ENCODE data around the gene DIS3L2. TPM values are rescaled to one million over a fixed set of nuclear protein-coding genes. Genes with fewer than 3 reads are reported as not detected.

DIS3L2 gene
- total RNA-seq, 1 experiment from 2014 or later, result 28.5 TPM

DNA sequence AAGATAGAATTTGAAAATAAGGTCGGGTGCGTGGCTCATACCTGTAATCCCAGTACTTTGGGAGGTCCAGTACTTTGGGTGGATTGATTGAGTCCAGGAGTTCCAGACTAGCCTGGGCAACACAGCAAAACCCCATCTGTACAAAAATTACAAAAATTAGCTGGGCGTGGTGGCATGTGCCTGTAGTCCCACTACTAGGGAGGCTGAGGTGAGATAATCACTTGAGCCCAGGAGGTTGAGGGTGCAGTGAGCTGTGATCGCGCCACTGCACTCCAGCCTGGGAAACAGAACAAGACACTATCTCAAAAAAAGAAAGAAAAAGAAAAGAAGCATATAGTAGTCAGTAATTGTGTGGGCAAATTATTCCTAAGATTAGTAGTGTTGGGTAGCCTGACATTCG is 222.8 kb downstream of the DIS3L2 start (continued):
- TF ChIP-seq ZNF232 (CRISPR knock-in tag; IDR thresholded peaks at IDR 0.05) (no peak), NR3C1 (CRISPR knock-in tag; conservative IDR thresholded peaks at IDR 0.05; ENCODE audit: low read depth) (no peak), CREM (CRISPR knock-in tag; IDR thresholded peaks at IDR 0.05) (no peak)

GRCh38 chr2:232190796-232191195 is 229.3 kb downstream of the DIS3L2 start:
- ATAC-seq (no peak), DNase-seq (ENCODE audit: low spot score) (no peak)
- Mint-ChIP-seq H3K4me3 (no peak overlapping the region), H3K9me3 (peaks cover 11% of the 10 kb centered on the region), H3K27me3 (ENCODE audit: low read depth) (no peaks in the 10 kb centered on the region), H3K4me1 (peaks cover 4% of the 10 kb centered on the region), H3K36me3 (peaks cover 10% of the 10 kb centered on the region), H3K27ac (no peak overlapping the region)
- CTCF ChIA-PET, result no interaction called here
- TF ChIP-seq ATF1 (CRISPR knock-in tag; IDR thresholded peaks at IDR 0.05), result no peak
- POLR2A ChIA-PET, result no interaction called here

DNA sequence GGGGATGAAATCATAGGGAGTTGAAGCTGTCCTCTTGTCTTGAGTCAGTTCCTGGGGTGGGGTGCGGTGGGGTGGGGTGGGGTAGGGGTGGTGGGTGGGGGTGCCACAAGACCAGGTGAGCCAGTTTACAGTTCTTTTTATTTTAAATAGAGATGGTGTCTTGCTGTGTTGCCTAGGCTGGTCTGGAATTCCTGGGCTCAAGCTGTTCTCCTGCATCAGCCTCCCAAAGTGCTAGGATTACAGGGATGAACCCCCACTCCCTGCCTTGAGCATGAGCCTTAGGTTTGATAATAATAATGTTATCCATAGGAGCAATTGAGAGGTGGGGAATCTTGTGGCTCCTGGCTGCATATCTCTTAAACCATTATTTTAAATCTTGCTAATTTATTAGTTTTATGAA is 234.0 kb downstream of the DIS3L2 start:
- peaks cover 10% of the 10 kb centered on the region for H3K36me3 Mint-ChIP-seq
- peaks cover 35% of the 10 kb centered on the region for H3K4me1 Mint-ChIP-seq
- H3K27me3 Mint-ChIP-seq (ENCODE audit: low read depth), result no peaks in the 10 kb centered on the region
- CTCF ChIA-PET, result interaction anchor here (2.0 kb wide), 1 partner anchor 295 kb away, joined by 8 read pairs; no protein-coding TSS in a partner anchor
- H3K27ac Mint-ChIP-seq, result no peak overlapping the region
- H3K4me3 Mint-ChIP-seq, result no peak overlapping the region
- ATAC-seq, result no peak; the same call in 1 of the 2 replicates
- DNase-seq (ENCODE audit: low spot score), result no peak
- TF ChIP-seq, protein P1, sequence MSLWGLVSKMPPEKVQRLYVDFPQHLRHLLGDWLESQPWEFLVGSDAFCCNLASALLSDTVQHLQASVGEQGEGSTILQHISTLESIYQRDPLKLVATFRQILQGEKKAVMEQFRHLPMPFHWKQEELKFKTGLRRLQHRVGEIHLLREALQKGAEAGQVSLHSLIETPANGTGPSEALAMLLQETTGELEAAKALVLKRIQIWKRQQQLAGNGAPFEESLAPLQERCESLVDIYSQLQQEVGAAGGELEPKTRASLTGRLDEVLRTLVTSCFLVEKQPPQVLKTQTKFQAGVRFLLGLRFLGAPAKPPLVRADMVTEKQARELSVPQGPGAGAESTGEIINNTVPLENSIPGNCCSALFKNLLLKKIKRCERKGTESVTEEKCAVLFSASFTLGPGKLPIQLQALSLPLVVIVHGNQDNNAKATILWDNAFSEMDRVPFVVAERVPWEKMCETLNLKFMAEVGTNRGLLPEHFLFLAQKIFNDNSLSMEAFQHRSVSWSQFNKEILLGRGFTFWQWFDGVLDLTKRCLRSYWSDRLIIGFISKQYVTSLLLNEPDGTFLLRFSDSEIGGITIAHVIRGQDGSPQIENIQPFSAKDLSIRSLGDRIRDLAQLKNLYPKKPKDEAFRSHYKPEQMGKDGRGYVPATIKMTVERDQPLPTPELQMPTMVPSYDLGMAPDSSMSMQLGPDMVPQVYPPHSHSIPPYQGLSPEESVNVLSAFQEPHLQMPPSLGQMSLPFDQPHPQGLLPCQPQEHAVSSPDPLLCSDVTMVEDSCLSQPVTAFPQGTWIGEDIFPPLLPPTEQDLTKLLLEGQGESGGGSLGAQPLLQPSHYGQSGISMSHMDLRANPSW (CRISPR knock-in tag; conservative IDR thresholded peaks at IDR 0.05; ENCODE audit: low read depth), result no peak
- POLR2A ChIA-PET, result no interaction called here
- H3K9me3 Mint-ChIP-seq, result peaks cover 11% of the 10 kb centered on the region

- ChIA-PET POLR2A (no interaction called here), CTCF (no interaction called here)
- peaks cover 10% of the 10 kb centered on the region for H3K36me3 Mint-ChIP-seq
- no peak overlapping the region for H3K27ac Mint-ChIP-seq
- DNase-seq (ENCODE audit: low spot score) (no peak), ATAC-seq (peak; percentile 52)
- no peaks in the 10 kb centered on the region for H3K27me3 Mint-ChIP-seq (ENCODE audit: low read depth)
- H3K4me3 Mint-ChIP-seq, result no peak overlapping the region
- peaks cover 35% of the 10 kb centered on the region for H3K4me1 Mint-ChIP-seq
- peaks cover 11% of the 10 kb centered on the region for H3K9me3 Mint-ChIP-seq
- TF ChIP-seq ZNF138 (CRISPR knock-in tag; conservative IDR thresholded peaks at IDR 0.05), result no peak
- TF ChIP-seq, protein P2, sequence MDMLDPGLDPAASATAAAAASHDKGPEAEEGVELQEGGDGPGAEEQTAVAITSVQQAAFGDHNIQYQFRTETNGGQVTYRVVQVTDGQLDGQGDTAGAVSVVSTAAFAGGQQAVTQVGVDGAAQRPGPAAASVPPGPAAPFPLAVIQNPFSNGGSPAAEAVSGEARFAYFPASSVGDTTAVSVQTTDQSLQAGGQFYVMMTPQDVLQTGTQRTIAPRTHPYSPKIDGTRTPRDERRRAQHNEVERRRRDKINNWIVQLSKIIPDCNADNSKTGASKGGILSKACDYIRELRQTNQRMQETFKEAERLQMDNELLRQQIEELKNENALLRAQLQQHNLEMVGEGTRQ (CRISPR knock-in tag; IDR thresholded peaks at IDR 0.05), result no peak
- no peak for TF ChIP-seq EMX1 (CRISPR knock-in tag; IDR thresholded peaks at IDR 0.05)
- no peak for TF ChIP-seq MXD4 (CRISPR knock-in tag; IDR thresholded peaks at IDR 0.05; ENCODE audit: borderline replicate concordance)
- TF ChIP-seq, protein P3, sequence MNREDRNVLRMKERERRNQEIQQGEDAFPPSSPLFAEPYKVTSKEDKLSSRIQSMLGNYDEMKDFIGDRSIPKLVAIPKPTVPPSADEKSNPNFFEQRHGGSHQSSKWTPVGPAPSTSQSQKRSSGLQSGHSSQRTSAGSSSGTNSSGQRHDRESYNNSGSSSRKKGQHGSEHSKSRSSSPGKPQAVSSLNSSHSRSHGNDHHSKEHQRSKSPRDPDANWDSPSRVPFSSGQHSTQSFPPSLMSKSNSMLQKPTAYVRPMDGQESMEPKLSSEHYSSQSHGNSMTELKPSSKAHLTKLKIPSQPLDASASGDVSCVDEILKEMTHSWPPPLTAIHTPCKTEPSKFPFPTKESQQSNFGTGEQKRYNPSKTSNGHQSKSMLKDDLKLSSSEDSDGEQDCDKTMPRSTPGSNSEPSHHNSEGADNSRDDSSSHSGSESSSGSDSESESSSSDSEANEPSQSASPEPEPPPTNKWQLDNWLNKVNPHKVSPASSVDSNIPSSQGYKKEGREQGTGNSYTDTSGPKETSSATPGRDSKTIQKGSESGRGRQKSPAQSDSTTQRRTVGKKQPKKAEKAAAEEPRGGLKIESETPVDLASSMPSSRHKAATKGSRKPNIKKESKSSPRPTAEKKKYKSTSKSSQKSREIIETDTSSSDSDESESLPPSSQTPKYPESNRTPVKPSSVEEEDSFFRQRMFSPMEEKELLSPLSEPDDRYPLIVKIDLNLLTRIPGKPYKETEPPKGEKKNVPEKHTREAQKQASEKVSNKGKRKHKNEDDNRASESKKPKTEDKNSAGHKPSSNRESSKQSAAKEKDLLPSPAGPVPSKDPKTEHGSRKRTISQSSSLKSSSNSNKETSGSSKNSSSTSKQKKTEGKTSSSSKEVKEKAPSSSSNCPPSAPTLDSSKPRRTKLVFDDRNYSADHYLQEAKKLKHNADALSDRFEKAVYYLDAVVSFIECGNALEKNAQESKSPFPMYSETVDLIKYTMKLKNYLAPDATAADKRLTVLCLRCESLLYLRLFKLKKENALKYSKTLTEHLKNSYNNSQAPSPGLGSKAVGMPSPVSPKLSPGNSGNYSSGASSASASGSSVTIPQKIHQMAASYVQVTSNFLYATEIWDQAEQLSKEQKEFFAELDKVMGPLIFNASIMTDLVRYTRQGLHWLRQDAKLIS (CRISPR knock-in tag; IDR thresholded peaks at IDR 0.05; ENCODE audit: borderline replicate concordance), result no peak
- TF ChIP-seq HMGA2 (CRISPR knock-in tag; IDR thresholded peaks at IDR 0.05), result no peak
- TF ChIP-seq ATF6 (CRISPR knock-in tag; IDR thresholded peaks at IDR 0.05), result no peak
- TF ChIP-seq TEAD4 (CRISPR knock-in tag; IDR thresholded peaks at IDR 0.05), result no peak
- TF ChIP-seq, protein P4, sequence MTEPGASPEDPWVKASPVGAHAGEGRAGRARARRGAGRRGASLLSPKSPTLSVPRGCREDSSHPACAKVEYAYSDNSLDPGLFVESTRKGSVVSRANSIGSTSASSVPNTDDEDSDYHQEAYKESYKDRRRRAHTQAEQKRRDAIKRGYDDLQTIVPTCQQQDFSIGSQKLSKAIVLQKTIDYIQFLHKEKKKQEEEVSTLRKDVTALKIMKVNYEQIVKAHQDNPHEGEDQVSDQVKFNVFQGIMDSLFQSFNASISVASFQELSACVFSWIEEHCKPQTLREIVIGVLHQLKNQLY (CRISPR knock-in tag; IDR thresholded peaks at IDR 0.05), result no peak
- TF ChIP-seq GTF2I (CRISPR knock-in tag; conservative IDR thresholded peaks at IDR 0.05), result no peak
- no peak for TF ChIP-seq GABPB1 (CRISPR knock-in tag; IDR thresholded peaks at IDR 0.05)
- TF ChIP-seq ZBTB21 (CRISPR knock-in tag; IDR thresholded peaks at IDR 0.05; ENCODE audit: borderline replicate concordance), result no peak
- TF ChIP-seq ZNF396 (CRISPR knock-in tag; IDR thresholded peaks at IDR 0.05; ENCODE audit: borderline replicate concordance), result no peak
- no peak for TF ChIP-seq FOXP4 (CRISPR knock-in tag; IDR thresholded peaks at IDR 0.05)
These were observed 235.3 kb downstream of the DIS3L2 start for GRCh38 chr2:232196802-232197201.

Measured in WTC11 (cell line).